CD14-positive monocyte (primary cell): ENCODE measurements around the gene MTUS2. TPM values are rescaled to one million over a fixed set of nuclear protein-coding genes. Genes with fewer than 3 reads are reported as not detected.
"Not testable (repeated sequence)": the region's sequence is repeated elsewhere in the genome, so short reads cannot be mapped to it uniquely, and the experiment has no call there.

Experiments
- DNase-seq, 3 donors: peaks; one replicate each; pipeline ENCODE4 v3.0.0-alpha.2; 2011 to 2022
- H2AFZ ChIP-seq: 2 replicates; pipeline ENCODE4 v1.6.0; 2012; ENCODE audit warnings: mild to moderate bottlenecking, low read depth, low read length, inconsistent platforms; ENCODE audit not compliant: insufficient read depth, poor library complexity, severe bottlenecking
- H3K27ac ChIP-seq, 2 donors: 1 replicate in 1 of 2; 2 replicates in 1 of 2; pipeline ENCODE4 v1.5.1; 2012 to 2013; ENCODE audit warnings: low read length in 2 of 2, control low read depth in 1 of 2, inconsistent platforms in 1 of 2, low read depth in 1 of 2, mild to moderate bottlenecking in 1 of 2
- H3K27me3 ChIP-seq, 2 donors: one replicate each; pipeline versions ENCODE4 v1.6.0 to v1.6.1; 2011 to 2013; ENCODE audit warnings: low read length in 2 of 2; ENCODE audit not compliant: control insufficient read depth in 2 of 2, insufficient read depth in 2 of 2
- H3K36me3 ChIP-seq, 2 donors: replicated peaks in 1 of 2; 1 replicate in 1 of 2; 2 replicates in 1 of 2; pipeline versions ENCODE4 v1.5.1 to v1.6.1; 2012 to 2013; ENCODE audit warnings: low read length in 2 of 2, control low read depth in 1 of 2, inconsistent platforms in 1 of 2, mild to moderate bottlenecking in 1 of 2; ENCODE audit not compliant: insufficient read depth in 2 of 2, control insufficient read depth in 1 of 2
- H3K4me1 ChIP-seq, 2 donors: 1 replicate in 1 of 2; 2 replicates in 1 of 2; pipeline versions ENCODE4 v1.5.1 to v1.6.1; 2012 to 2013; ENCODE audit warnings: low read length in 2 of 2, control low read depth in 1 of 2, inconsistent platforms in 1 of 2, mild to moderate bottlenecking in 1 of 2, moderate library complexity in 1 of 2; ENCODE audit not compliant: insufficient read depth in 2 of 2, control insufficient read depth in 1 of 2
- H3K4me2 ChIP-seq: replicated peaks from 2 replicates; pipeline ENCODE3; 2012; ENCODE audit warnings: low read length, moderate library complexity, mild to moderate bottlenecking; ENCODE audit not compliant: poor library complexity, severe bottlenecking; ENCODE audit errors: extremely low read depth
- H3K4me3 ChIP-seq, 3 experiments: fragments of 200-600 bp in 1 of 3; sonication (generic) in 1 of 3; replicated peaks in 1 of 3; 1 replicate in 2 of 3; 2 replicates in 1 of 3; pipeline ENCODE4 v1.5.1; 2011 to 2013; ENCODE audit warnings: low read length in 3 of 3, mild to moderate bottlenecking in 3 of 3, control low read depth in 2 of 3, low read depth in 2 of 3, inconsistent platforms in 1 of 3, moderate library complexity in 1 of 3
- H3K79me2 ChIP-seq: 2 replicates; pipeline ENCODE4 v1.6.0; 2012; ENCODE audit warnings: mild to moderate bottlenecking, control low read depth, inconsistent platforms, low read length, moderate library complexity; ENCODE audit not compliant: insufficient read depth
- H3K9ac ChIP-seq: 2 replicates; pipeline ENCODE4 v1.6.0; 2017; ENCODE audit warnings: low read length, mild to moderate bottlenecking; ENCODE audit not compliant: insufficient read depth, poor library complexity, severe bottlenecking
- H3K9me3 ChIP-seq, 2 donors: replicated peaks in 1 of 2; 1 replicate in 1 of 2; 2 replicates in 1 of 2; pipeline versions ENCODE4 v1.5.1 to v1.6.1; 2012 to 2013; ENCODE audit warnings: low read length in 2 of 2, control low read depth in 1 of 2; ENCODE audit not compliant: control insufficient read depth in 1 of 2, insufficient read depth in 1 of 2
- H4K20me1 ChIP-seq: 2 replicates; pipeline ENCODE4 v1.6.0; 2012; ENCODE audit warnings: mild to moderate bottlenecking, low read length, control low read depth, moderate library complexity; ENCODE audit not compliant: insufficient read depth
- H3K27ac Mint-ChIP-seq, 7 donors: one replicate each; pipeline ENCODE4 v1.8.0; 2020; ENCODE audit warnings: mild to moderate bottlenecking in 7 of 7, mixed read lengths in 7 of 7, moderate library complexity in 6 of 7, inconsistent platforms in 2 of 7
- H3K27me3 Mint-ChIP-seq, 3 donors: one replicate each; pipeline ENCODE4 v1.8.0; 2021 to 2022; ENCODE audit warnings: low read depth in 3 of 3, mild to moderate bottlenecking in 3 of 3, mixed read lengths in 3 of 3, moderate library complexity in 3 of 3, inconsistent platforms in 1 of 3
- H3K36me3 Mint-ChIP-seq, 2 donors: one replicate each; pipeline ENCODE4 v1.8.0; 2020; ENCODE audit warnings: mixed read lengths in 2 of 2, inconsistent platforms in 1 of 2, mild to moderate bottlenecking in 1 of 2
- H3K4me1 Mint-ChIP-seq: one replicate; pipeline ENCODE4 v1.8.0; 2020; ENCODE audit warnings: mild to moderate bottlenecking, mixed read lengths
- H3K4me3 Mint-ChIP-seq, 2 donors: one replicate each; pipeline ENCODE4 v1.8.0; 2020; ENCODE audit warnings: mild to moderate bottlenecking in 2 of 2, mixed read lengths in 2 of 2, moderate library complexity in 1 of 2
- H3K9me3 Mint-ChIP-seq, 7 donors: one replicate each; pipeline ENCODE4 v1.8.0; 2020 to 2022; ENCODE audit warnings: mixed read lengths in 7 of 7, mild to moderate bottlenecking in 6 of 7, moderate library complexity in 6 of 7, inconsistent platforms in 2 of 7
- WGBS: methylation state at CpG from one replicate; pipeline ENCODE4 v1.1.5; 2013; ENCODE audit warnings: missing lambda C conversion rate; ENCODE audit not compliant: insufficient coverage; 5-methylcytosine and 5-hydroxymethylcytosine counted together
- intact Hi-C, 2 donors: fragments of 100-400 bp; cut with micrococcal nuclease; formaldehyde crosslinking; loops; one replicate each; pipeline versions ENCODE4 v1.15.0 to v1.15.1; 2023
- polyA plus RNA-seq, 3 donors: library from polyadenylated mRNA; depleted of rRNA in 1 of 3; unstranded in 2 of 3; stranded (reverse) in 1 of 3; fragments of 300-500 nt in 2 of 3; fragments of >200 nt in 1 of 3; fragmentation: Illumina TruSeq in 2 of 3; gene quantifications; 1 replicate in 2 of 3; 2 replicates in 1 of 3; pipeline ENCODE4 v1.2.3, GENCODE V29; 2012 to 2021
- TF ChIP-seq, protein P1 (sequence below): fragments of 200-600 bp; IDR thresholded peaks from one replicate; pipeline ENCODE4 v1.8.0; 2022; ENCODE audit warnings: antibody characterized with exemption, mild to moderate bottlenecking

MTUS2 gene
- polyA plus RNA-seq, 3 donors, result 0.04 TPM; not detected in 2

DNA sequence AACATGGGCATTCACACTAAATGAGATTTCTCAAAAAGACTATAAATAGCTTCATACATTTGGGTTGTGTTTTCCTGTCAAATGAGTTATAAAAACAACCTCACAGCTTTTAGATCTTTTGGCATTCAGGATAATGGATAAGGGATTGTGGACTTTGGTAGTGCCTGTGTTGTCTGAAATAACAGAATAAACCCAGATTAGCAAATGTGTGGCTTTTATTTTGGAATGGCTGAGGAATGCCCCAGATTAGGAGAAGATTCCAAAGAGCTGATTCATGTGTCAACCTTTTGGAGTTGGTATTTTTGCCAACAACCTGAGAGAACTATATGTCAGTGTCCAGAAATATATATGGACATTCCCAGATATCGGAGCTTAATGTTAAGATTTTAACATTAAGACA lies 164.7 kb downstream of the MTUS2 start:
- no peaks in the 10 kb centered on the region for H3K36me3 Mint-ChIP-seq
- no peak overlapping the region for H3K4me2 ChIP-seq
- no peak overlapping the region for H3K27ac Mint-ChIP-seq
- H4K20me1 ChIP-seq, result no peaks in the 10 kb centered on the region
- H2AFZ ChIP-seq, result no peak overlapping the region
- H3K4me1 ChIP-seq, result no peaks in the 10 kb centered on the region
- no peak overlapping the region for H3K4me3 Mint-ChIP-seq
- H3K9me3 ChIP-seq, result peaks cover 0 to 1% of the 10 kb centered on the region in 2 donors
- WGBS, result no CpG with 5 or more reads among the region's 1 CpG
- H3K27ac ChIP-seq, result no peak overlapping the region
- H3K9ac ChIP-seq, result no peak overlapping the region
- H3K27me3 ChIP-seq, result no peaks in the 10 kb centered on the region
- peaks cover 0 to 4% (median 3%) of the 10 kb centered on the region in 3 donors for H3K27me3 Mint-ChIP-seq
- H3K4me3 ChIP-seq, result no peak overlapping the region
- H3K79me2 ChIP-seq, result no peaks in the 10 kb centered on the region
- H3K36me3 ChIP-seq, result no peaks in the 10 kb centered on the region
- peaks cover 0 to 5% (median 3%) of the 10 kb centered on the region in 7 donors for H3K9me3 Mint-ChIP-seq
- TF ChIP-seq, protein P1, sequence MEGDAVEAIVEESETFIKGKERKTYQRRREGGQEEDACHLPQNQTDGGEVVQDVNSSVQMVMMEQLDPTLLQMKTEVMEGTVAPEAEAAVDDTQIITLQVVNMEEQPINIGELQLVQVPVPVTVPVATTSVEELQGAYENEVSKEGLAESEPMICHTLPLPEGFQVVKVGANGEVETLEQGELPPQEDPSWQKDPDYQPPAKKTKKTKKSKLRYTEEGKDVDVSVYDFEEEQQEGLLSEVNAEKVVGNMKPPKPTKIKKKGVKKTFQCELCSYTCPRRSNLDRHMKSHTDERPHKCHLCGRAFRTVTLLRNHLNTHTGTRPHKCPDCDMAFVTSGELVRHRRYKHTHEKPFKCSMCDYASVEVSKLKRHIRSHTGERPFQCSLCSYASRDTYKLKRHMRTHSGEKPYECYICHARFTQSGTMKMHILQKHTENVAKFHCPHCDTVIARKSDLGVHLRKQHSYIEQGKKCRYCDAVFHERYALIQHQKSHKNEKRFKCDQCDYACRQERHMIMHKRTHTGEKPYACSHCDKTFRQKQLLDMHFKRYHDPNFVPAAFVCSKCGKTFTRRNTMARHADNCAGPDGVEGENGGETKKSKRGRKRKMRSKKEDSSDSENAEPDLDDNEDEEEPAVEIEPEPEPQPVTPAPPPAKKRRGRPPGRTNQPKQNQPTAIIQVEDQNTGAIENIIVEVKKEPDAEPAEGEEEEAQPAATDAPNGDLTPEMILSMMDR, result no peak
- H3K4me1 Mint-ChIP-seq, result no peaks in the 10 kb centered on the region
- no peak for DNase-seq
- intact Hi-C loops, result no loop called here

DNA sequence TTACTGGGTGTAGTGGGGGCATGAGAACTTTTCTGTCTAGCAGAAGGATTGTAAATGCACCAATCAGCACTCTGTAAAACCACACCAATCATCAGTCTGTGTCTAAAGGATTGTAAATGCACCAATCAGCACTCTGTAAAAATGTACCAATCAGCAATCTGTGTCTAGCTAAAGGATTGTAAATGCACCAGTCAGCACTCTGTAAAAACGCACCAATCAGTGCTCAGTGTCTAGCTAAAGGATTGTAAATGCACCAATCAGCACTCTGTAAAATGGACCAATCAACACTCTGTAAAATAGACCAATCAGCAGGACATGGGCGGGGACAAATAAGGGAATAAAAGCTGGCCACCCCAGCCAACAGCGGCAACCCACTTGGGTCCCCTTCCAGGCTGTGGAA lies 170.2 kb downstream of the MTUS2 start:
- DNase-seq, H3K27ac ChIP-seq, H2AFZ ChIP-seq, H3K4me1 Mint-ChIP-seq, H3K36me3 ChIP-seq, H3K4me3 Mint-ChIP-seq, H3K4me3 ChIP-seq, H3K27me3 ChIP-seq, H3K27me3 Mint-ChIP-seq, intact Hi-C loops, H3K27ac Mint-ChIP-seq, H3K79me2 ChIP-seq, H3K36me3 Mint-ChIP-seq, H3K9me3 ChIP-seq, H4K20me1 ChIP-seq, H3K4me1 ChIP-seq, H3K4me2 ChIP-seq, H3K9ac ChIP-seq: not testable (repeated sequence)
- WGBS, result 100% methylated on average over 1 of the region's 3 CpGs
- peaks cover 7 to 20% (median 14%) of the 10 kb centered on the region in 7 donors for H3K9me3 Mint-ChIP-seq
